Posterior cingulate gyrus (tissue), 11 donors: ENCODE data around the gene PITPNM1.
"Not testable (repeated sequence)": the region's sequence is repeated elsewhere in the genome, so short reads cannot be mapped to it uniquely, and the experiment has no call there.

ENCODE experiments used
- DNase-seq, 10 donors: peaks; one replicate each; pipeline versions ENCODE4 v3.0.0 to v3.0.0-alpha.2; 2020 to 2021; ENCODE audit warnings: mixed read lengths in 3 of 10
- intact Hi-C: fragments of 100-400 bp; cut with DNase I; formaldehyde crosslinking; loops from one replicate; pipeline ENCODE4 v1.15.1; 2023

The PITPNM1 gene

GRCh38 chr11:67470337-67471002 lies 34.7 kb downstream of the PITPNM1 start:
- no peak for DNase-seq
- intact Hi-C loops, result loop anchor here (5.0 kb wide), 1 partner anchor 38 kb away; no protein-coding TSS in a partner anchor

- DNase-seq, result no peak
- intact Hi-C loops, result loop anchor here (1.0 to 2.0 kb wide), 2 partner anchors 13 to 68 kb away; partner anchors contain the start of genes AIP and PPP1CA
Measured at GRCh38 chr11:67469508-67469811, 35.7 kb downstream of the PITPNM1 start.

GRCh38 chr11:67468759-67469507 lies 36.2 kb downstream of the PITPNM1 start, which contains the start of gene TMEM134:
Gene TMEM134 (minus strand): TSS chr11:67469251. CDS start chr11:67469192, 59 bp downstream.
- intact Hi-C loops, result loop anchor here (1.0 to 2.0 kb wide), 3 partner anchors 14 to 68 kb away; partner anchors contain the start of genes AIP, PITPNM1 and PPP1CA
- DNase-seq, result peak; percentile 89 to 99 (median 94)

- intact Hi-C loops, result loop anchor here (1.0 to 2.0 kb wide), 2 partner anchors 14 to 37 kb away; partner anchors contain the start of genes AIP and PITPNM1
- DNase-seq, result no peak
Measured at GRCh38 chr11:67468456-67468758, 36.8 kb downstream of the PITPNM1 start.

GRCh38 chr11:67468056-67468455 lies 37.1 kb downstream of the PITPNM1 start:
- intact Hi-C loops, result loop anchor here (1.0 to 2.0 kb wide), 2 partner anchors 15 to 37 kb away; partner anchors contain the start of genes AIP and PITPNM1
- peak in 8 of 10 donors; percentile 41 to 91 (median 62) for DNase-seq

- intact Hi-C loops, result no loop called here
- no peak for DNase-seq
Measured at GRCh38 chr11:67466962-67467771, 38.0 kb downstream of the PITPNM1 start.

- DNase-seq, result no peak
- intact Hi-C loops, result no loop called here
Measured at GRCh38 chr11:67466367-67466766, 38.8 kb downstream of the PITPNM1 start.

GRCh38 chr11:67465530-67465929 lies 39.6 kb downstream of the PITPNM1 start:
- intact Hi-C loops, result not testable (repeated sequence)

GRCh38 chr11:67465189-67465510 lies 40.0 kb downstream of the PITPNM1 start:
- intact Hi-C loops, result no loop called here
- DNase-seq, result no peak

More at GRCh38 chr11:67465530-67465929, 39.6 kb downstream of the PITPNM1 start:
- DNase-seq, result not testable (repeated sequence)

GRCh38 chr11:67464411-67465188 lies 40.6 kb downstream of the PITPNM1 start:
- intact Hi-C loops, result no loop called here
- peak; percentile 46 to 96 (median 73) for DNase-seq

GRCh38 chr11:67463680-67464410 lies 41.3 kb downstream of the PITPNM1 start:
- intact Hi-C loops, result no loop called here
- DNase-seq, result peak in 3 of 10 donors; percentile 52 to 92 (median 73)

- DNase-seq, result no peak
- intact Hi-C loops, result no loop called here
Measured at GRCh38 chr11:67463186-67463585, 42.0 kb downstream of the PITPNM1 start.

- intact Hi-C loops, result no loop called here
- peak in 1 of 10 donors; percentile 65 for DNase-seq
Measured at GRCh38 chr11:67458266-67458665, 46.9 kb downstream of the PITPNM1 start.

GRCh38 chr11:67457453-67457852 lies 47.7 kb downstream of the PITPNM1 start:
- no peak for DNase-seq
- intact Hi-C loops, result no loop called here

- intact Hi-C loops, result no loop called here
- DNase-seq, result no peak
Measured at GRCh38 chr11:67456068-67456705, 49.0 kb downstream of the PITPNM1 start.

GRCh38 chr11:67455054-67455453 lies 50.1 kb downstream of the PITPNM1 start, which contains the start of gene CABP4:
Gene CABP4 (plus strand): TSS chr11:67455354. CDS start chr11:67455424, 70 bp downstream.
- no peak for DNase-seq
- intact Hi-C loops, result no loop called here

- intact Hi-C loops, result no loop called here
- DNase-seq, result no peak
Measured at GRCh38 chr11:67453816-67454732, 51.1 kb downstream of the PITPNM1 start.
